K562 (cell line): ENCODE measurements around the gene GPX2. TPM values are rescaled to one million over a fixed set of nuclear protein-coding genes. Genes with fewer than 3 reads are reported as not detected.

ENCODE experiments used
- ATAC-seq: fragments of 200-7000 bp; cut with Tn5 transposase; 3 replicates; pipeline ENCODE4 v1.9.1; 2020; ENCODE audit warnings: moderate library complexity
- BruUV-seq: library from RNA; stranded (reverse); fragments of 400-500 nt; replicated peaks from 2 replicates; lab custom pipeline; 2021; lab: Mats Ljungman, UMichigan
- CTCF ChIA-PET: fragments of 300-600 bp; formaldehyde crosslinking; extraction: SDS; loops from one replicate; lab custom pipeline; 2021; ENCODE audit warnings: low intra/inter-chr PET ratio; lab: Yijun Ruan, JAX
- POLR2A ChIA-PET: fragments of 300-600, 350-650 bp; sonication (Branson Sonifier 250); formaldehyde crosslinking; extraction: SDS; loops from one replicate; lab custom pipeline; 2021; ENCODE audit warnings: antibody characterized with exemption, inconsistent platforms; lab: Yijun Ruan, JAX
- DNase-seq, 4 experiments: peaks; one replicate each; pipeline versions ENCODE4 v3.0.0 to v3.0.0-alpha.2; 2011 to 2018; ENCODE audit warnings: low spot score in 3 of 4, mixed read lengths in 3 of 4; ENCODE audit errors: extremely low read depth in 1 of 4
- FAIRE-seq: peaks from 2 replicates; lab custom pipeline; 2011; peaks lifted over from hg19 to GRCh38; lab: Jason Lieb, UNC
- H2AFZ ChIP-seq: 2 replicates; pipeline ENCODE4 v1.6.0; 2011; ENCODE audit warnings: low read depth, low read length, control low read depth, inconsistent platforms
- H3K27ac ChIP-seq: fragments of 200-600 bp; 3 replicates; pipeline ENCODE4 v1.8.0; 2011; ENCODE audit warnings: low read depth, mild to moderate bottlenecking, control low read depth, inconsistent platforms, low read length, moderate library complexity, mixed read lengths; ENCODE audit errors: extremely low read depth
- H3K27me3 ChIP-seq, 2 experiments: fragments of 300-600 bp in 1 of 2; 2 replicates in 1 of 2; 3 replicates in 1 of 2; pipeline versions ENCODE4 v1.6.0 to v1.8.0; 2011; ENCODE audit warnings: inconsistent platforms in 2 of 2, low read length in 2 of 2, mild to moderate bottlenecking in 1 of 2, mixed read lengths in 1 of 2, moderate library complexity in 1 of 2; ENCODE audit not compliant: control insufficient read depth in 2 of 2, insufficient read depth in 2 of 2
- H3K36me3 ChIP-seq: fragments of 300-600 bp; 3 replicates; pipeline ENCODE4 v1.8.0; 2011; ENCODE audit warnings: mild to moderate bottlenecking, low read length, inconsistent platforms; ENCODE audit not compliant: control insufficient read depth, insufficient read depth
- H3K4me1 ChIP-seq, 2 experiments: fragments of 200-600 bp in 1 of 2; replicated peaks in 1 of 2; 2 replicates in 1 of 2; 3 replicates in 1 of 2; pipeline versions ENCODE4 v1.5.1 to v1.8.0; 2011; ENCODE audit warnings: inconsistent platforms in 2 of 2, low read length in 2 of 2, mild to moderate bottlenecking in 1 of 2, mixed read lengths in 1 of 2, moderate library complexity in 1 of 2; ENCODE audit not compliant: control insufficient read depth in 2 of 2, insufficient read depth in 2 of 2
- H3K4me2 ChIP-seq: 2 replicates; pipeline ENCODE4 v1.6.1; 2011; ENCODE audit warnings: low read length, control low read depth, inconsistent platforms, mixed read lengths; ENCODE audit not compliant: insufficient read depth
- H3K4me3 ChIP-seq: fragments of 200-600 bp; sonication (generic), shearing (Covaris generic); 2 replicates; pipeline ENCODE4 v1.5.1; 2016; ENCODE audit warnings: control low read depth, inconsistent platforms
- H3K79me2 ChIP-seq: fragments of 200-600 bp; 3 replicates; pipeline ENCODE4 v1.8.0; 2011; ENCODE audit warnings: low read length, inconsistent platforms; ENCODE audit not compliant: control insufficient read depth, insufficient read depth
- H3K9ac ChIP-seq, 2 experiments: 2 replicates each; pipeline versions ENCODE4 v1.6.0 to v1.6.1; 2011; ENCODE audit warnings: low read depth in 2 of 2, low read length in 2 of 2, control low read depth in 1 of 2, inconsistent platforms in 1 of 2, mild to moderate bottlenecking in 1 of 2, mixed read lengths in 1 of 2; ENCODE audit not compliant: insufficient read depth in 1 of 2
- H3K9me1 ChIP-seq: one replicate; pipeline ENCODE4 v1.6.0; 2011; ENCODE audit warnings: inconsistent platforms, mild to moderate bottlenecking, low read length, moderate library complexity; ENCODE audit not compliant: control insufficient read depth, insufficient read depth
- H3K9me3 ChIP-seq: replicated peaks from 2 replicates; pipeline ENCODE4 v1.5.1; 2011; ENCODE audit warnings: low read depth, low read length, inconsistent platforms; ENCODE audit not compliant: control insufficient read depth, insufficient read depth
- H4K20me1 ChIP-seq: replicated peaks from 2 replicates; pipeline ENCODE4 v1.6.1; 2011; ENCODE audit warnings: low read length, inconsistent platforms, mixed read lengths; ENCODE audit not compliant: control insufficient read depth, insufficient read depth
- CCAR2 ChIP-seq: fragments of 200-400 bp; formaldehyde crosslinking; IDR thresholded peaks from 2 replicates; pipeline ENCODE4 v1.6.1; 2017; ENCODE audit warnings: mild to moderate bottlenecking, low read depth, low read length
- DPF2 ChIP-seq: fragments of 450-650 bp; IDR thresholded peaks from 2 replicates; pipeline ENCODE4 v1.6.1; 2016
- HNRNPK ChIP-seq: fragments of 200-400 bp; formaldehyde crosslinking; IDR thresholded peaks from one replicate; pipeline ENCODE4 v1.6.1; 2018; ENCODE audit warnings: mild to moderate bottlenecking, low read depth, low read length; ENCODE audit not compliant: poor library complexity, severe bottlenecking
- MTF1 ChIP-seq: fragments of 250-450 bp; sonication (Bioruptor Pico); IDR thresholded peaks from 2 replicates; pipeline ENCODE4 v1.9.0; 2021; ENCODE audit warnings: moderate library complexity, mild to moderate bottlenecking, inconsistent platforms, borderline replicate concordance
- RNF219 ChIP-seq: fragments of 250-450 bp; sonication (Bioruptor Pico); IDR thresholded peaks from 2 replicates; pipeline ENCODE4 v1.5.0; 2022; ENCODE audit warnings: mild to moderate bottlenecking
- TCF15 ChIP-seq: fragments of 250-450 bp; sonication (Bioruptor Pico); IDR thresholded peaks from 2 replicates; pipeline ENCODE4 v1.8.0; 2022; ENCODE audit warnings: moderate library complexity, mild to moderate bottlenecking, inconsistent platforms
- ZC3H4 ChIP-seq: sonication (generic); formaldehyde crosslinking; IDR thresholded peaks from 2 replicates; pipeline ENCODE4 v1.9.0; 2021; ENCODE audit warnings: missing genetic modification reagents, borderline replicate concordance
- WGBS: fragments of 100-300 bp; shearing (Covaris generic); methylation state at CpG from one replicate; pipeline ENCODE4 v1.1.6; 2016; ENCODE audit warnings: low coverage, mixed read lengths; ENCODE audit not compliant: insufficient coverage; ENCODE audit errors: missing lambda C conversion rate; 5-methylcytosine and 5-hydroxymethylcytosine counted together
- in situ Hi-C: fragments of 300-500 bp; cut with MboI; formaldehyde crosslinking; loops from 4 replicates; pipeline ENCODE4 v1.15.0; 2018; ENCODE audit warnings: inconsistent platforms, mixed read lengths
- intact Hi-C: fragments of 100-400 bp; cut with micrococcal nuclease; formaldehyde crosslinking; loops from 2 replicates; pipeline ENCODE4 v1.14.2; 2022
- polyA plus RNA-seq, 8 experiments: library from polyadenylated mRNA; depleted of rRNA in 4 of 8; stranded (reverse) in 5 of 8; unstranded in 3 of 8; fragments of >200 nt; fragmentation: Nextera tagmentation in 2 of 8; fragmentation: Illumina TruSeq in 1 of 8; extraction: Ambion mirVana in 2 of 8; extraction: Trizol in 1 of 8; gene quantifications; 2 replicates each; pipeline versions ENCODE4 v1.2.1 to v1.2.3, GENCODE V29; 2011 to 2014; ENCODE audit warnings: inconsistent platforms in 1 of 8, missing spikeins in 1 of 8
- total RNA-seq, 7 experiments: library from RNA; depleted of rRNA in 6 of 7; stranded (reverse); fragments of >200 nt in 6 of 7; fragmentation: Illumina TruSeq in 2 of 7; extraction: Trizol in 2 of 7; gene quantifications; 2 replicates each; pipeline versions ENCODE4 v1.2.1 to v1.2.3, GENCODE V29; 2011 to 2021; ENCODE audit warnings: low replicate concordance in 1 of 7

The GPX2 gene
- total and polyA plus RNA-seq, 9 of the 15 experiments (the other 6 are each of a cell fraction or from before 2014, with no cell fraction given) = 0.24 TPM; not detected in 8

- no peak overlapping the region for H3K4me2 ChIP-seq
- FAIRE-seq (no peak), ATAC-seq (no peak), DNase-seq (no peak)
- H3K27me3 ChIP-seq = no peaks in the 10 kb centered on the region
- intact Hi-C loops = no loop called here
- 63% methylated on average over 2 of the region's 2 CpGs for WGBS
- TF ChIP-seq DPF2 = no peak
- TF ChIP-seq MTF1 (CRISPR knock-in tag) = no peak
- no TSS peak for BruUV-seq
- H3K9me1 ChIP-seq = no peaks in the 10 kb centered on the region
- H3K9ac ChIP-seq = no peak overlapping the region
- H3K36me3 ChIP-seq = peaks cover 27% of the 10 kb centered on the region; the same call in 2 of the 3 replicates
- H3K9me3 ChIP-seq = no peaks in the 10 kb centered on the region; the same call in 1 of the 2 replicates
- no peak overlapping the region for H3K27ac ChIP-seq
- no peak overlapping the region for H3K4me3 ChIP-seq
- in situ Hi-C loops = no loop called here
- CTCF ChIA-PET = no interaction called here
- no peaks in the 10 kb centered on the region for H4K20me1 ChIP-seq
- no peak overlapping the region for H2AFZ ChIP-seq
- POLR2A ChIA-PET = no interaction called here
- H3K79me2 ChIP-seq = peaks cover 18% of the 10 kb centered on the region
- H3K4me1 ChIP-seq = no peaks in the 10 kb centered on the region; a peak in 1 of 5 replicates
Measured at GRCh38 chr14:64920465-64920864, 22.1 kb downstream of the GPX2 start.

DNA sequence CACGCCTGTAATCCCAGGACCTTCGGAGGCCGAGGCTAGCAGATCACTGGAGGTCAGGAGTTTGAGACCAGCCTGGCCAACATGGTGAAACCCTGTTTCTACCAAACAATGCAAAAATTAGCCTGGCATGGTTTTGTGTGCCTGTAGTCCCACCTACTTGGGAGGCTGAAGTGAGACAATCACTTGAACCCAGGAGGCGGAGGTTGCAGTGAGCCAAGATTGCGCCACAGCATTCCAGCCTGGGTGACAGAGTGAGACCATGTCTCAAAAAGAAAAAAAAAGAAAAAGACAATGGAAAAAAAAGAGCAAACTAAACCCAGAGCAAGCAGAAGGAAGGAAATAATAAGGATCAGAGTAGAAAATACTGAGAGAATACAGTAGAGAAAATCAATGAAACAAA is 22.9 kb downstream of the GPX2 start:
- ChIA-PET CTCF (no interaction called here), POLR2A (no interaction called here)
- Histone ChIP-seq H3K79me2 (peaks cover 26% of the 10 kb centered on the region), H2AFZ (no peak overlapping the region), H3K9me3 (no peaks in the 10 kb centered on the region; the same call in 1 of the 2 replicates), H3K27me3 (no peaks in the 10 kb centered on the region), H3K4me1 (no peaks in the 10 kb centered on the region; a peak in 1 of 5 replicates), H3K4me2 (no peak overlapping the region), H3K9me1 (no peaks in the 10 kb centered on the region), H3K4me3 (no peak overlapping the region), H4K20me1 (no peaks in the 10 kb centered on the region), H3K27ac (no peak overlapping the region)
- intact Hi-C loops = no loop called here
- in situ Hi-C loops = no loop called here
- ATAC-seq = no peak
- WGBS = 87% methylated on average over 4 of the region's 5 CpGs
- no peak for TF ChIP-seq RNF219 (CRISPR knock-in tag)
- TF ChIP-seq CCAR2 = no peak
- TF ChIP-seq HNRNPK = no peak
- no peak for TF ChIP-seq TCF15 (CRISPR knock-in tag)
- TF ChIP-seq ZC3H4 (CRISPR knock-in tag) = no peak
- TF ChIP-seq, all 486 proteins: peak for 0
- DNase-seq (no peak), FAIRE-seq (no peak)
- Histone ChIP-seq H3K36me3 (peaks cover 19% of the 10 kb centered on the region; the same call in 2 of the 3 replicates), H3K9ac (no peak overlapping the region)
- no TSS peak for BruUV-seq
